Coronary artery (tissue), 2 donors: ENCODE results near the gene LRRC4C.

Source experiments
- DNase-seq: peaks from one replicate; pipeline ENCODE4 v3.0.0-alpha.2; 2017; ENCODE audit warnings: low spot score
- H3K27ac ChIP-seq, 2 donors: fragments of 200-600 bp; sonication (generic); one replicate each; pipeline ENCODE4 v1.5.1; 2016 to 2019
- H3K4me3 ChIP-seq: fragments of 200-600 bp; sonication (generic); 2 replicates; pipeline ENCODE4 v1.5.1; 2016; ENCODE audit warnings: mild to moderate bottlenecking, moderate library complexity
- CTCF ChIP-seq: fragments of 200-600 bp; sonication (generic); IDR thresholded peaks from one replicate; pipeline ENCODE4 v1.5.1; 2019; ENCODE audit warnings: antibody characterized with exemption

LRRC4C gene

GRCh38 chr11:41081756-41082285 lies 377.6 kb downstream of the LRRC4C start:
- H3K4me3 ChIP-seq = no peak overlapping the region
- DNase-seq = no peak
- H3K27ac ChIP-seq = no peak overlapping the region
- no peak for TF ChIP-seq CTCF

- H3K4me3 ChIP-seq = no peak overlapping the region
- no peak for DNase-seq
- TF ChIP-seq CTCF = no peak
- H3K27ac ChIP-seq = no peak overlapping the region
Measured at GRCh38 chr11:41074318-41074717, 385.1 kb downstream of the LRRC4C start.

- Histone ChIP-seq H3K27ac (no peak overlapping the region), H3K4me3 (no peak overlapping the region)
- TF ChIP-seq CTCF = no peak
- DNase-seq = no peak
Measured at GRCh38 chr11:41065432-41065831, 394.0 kb downstream of the LRRC4C start.

- no peak for TF ChIP-seq CTCF
- H3K4me3 ChIP-seq = no peak overlapping the region
- no peak overlapping the region for H3K27ac ChIP-seq
- no peak for DNase-seq
Measured at GRCh38 chr11:41058138-41058537, 401.3 kb downstream of the LRRC4C start.

GRCh38 chr11:41056892-41057569 lies 402.4 kb downstream of the LRRC4C start:
- DNase-seq = no peak

GRCh38 chr11:41053894-41054293 lies 405.6 kb downstream of the LRRC4C start:
- no peak for TF ChIP-seq CTCF
- no peak overlapping the region for H3K27ac ChIP-seq
- no peak for DNase-seq
- no peak overlapping the region for H3K4me3 ChIP-seq

More at GRCh38 chr11:41056892-41057569, 402.4 kb downstream of the LRRC4C start:
- Histone ChIP-seq H3K4me3 (no peak overlapping the region), H3K27ac (no peak overlapping the region)
- no peak for TF ChIP-seq CTCF
